GM19023 (cell line): ENCODE results near the gene OR6Q1.
"Not testable (repeated sequence)": the region's sequence is repeated elsewhere in the genome, so short reads cannot be mapped to it uniquely, and the experiment has no call there.

Source experiments
- ATAC-seq: cut with Tn5 transposase; IDR thresholded peaks from one replicate; pipeline ENCODE4 v1.9.1; 2021; ENCODE audit warnings: mild to moderate bottlenecking, moderate library complexity; ENCODE audit not compliant: unreplicated experiment

The OR6Q1 gene, protein sequence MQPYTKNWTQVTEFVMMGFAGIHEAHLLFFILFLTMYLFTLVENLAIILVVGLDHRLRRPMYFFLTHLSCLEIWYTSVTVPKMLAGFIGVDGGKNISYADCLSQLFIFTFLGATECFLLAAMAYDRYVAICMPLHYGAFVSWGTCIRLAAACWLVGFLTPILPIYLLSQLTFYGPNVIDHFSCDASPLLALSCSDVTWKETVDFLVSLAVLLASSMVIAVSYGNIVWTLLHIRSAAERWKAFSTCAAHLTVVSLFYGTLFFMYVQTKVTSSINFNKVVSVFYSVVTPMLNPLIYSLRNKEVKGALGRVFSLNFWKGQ

DNA sequence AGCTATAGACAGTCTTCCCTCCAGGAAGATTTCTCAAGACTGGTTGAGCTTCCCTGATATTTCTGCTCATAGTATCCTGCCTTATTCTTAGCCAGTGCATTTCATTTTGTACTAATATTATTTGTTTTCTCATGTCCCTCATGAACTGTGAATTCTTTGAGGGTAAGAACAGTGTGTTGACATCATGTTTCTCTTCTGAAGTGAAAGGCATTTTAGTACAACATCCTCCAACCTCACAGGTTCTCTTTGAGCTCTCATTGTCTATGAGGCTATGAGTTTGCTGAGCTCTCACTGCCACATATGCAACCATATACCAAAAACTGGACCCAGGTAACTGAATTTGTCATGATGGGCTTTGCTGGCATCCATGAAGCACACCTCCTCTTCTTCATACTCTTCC is at the start of gene OR6Q1:
OR6Q1 (plus strand) TSS at position 301 of the 400 bp plus-strand sequence; CDS start at position 301, 0 bp downstream.
- ATAC-seq: no peak

DNA sequence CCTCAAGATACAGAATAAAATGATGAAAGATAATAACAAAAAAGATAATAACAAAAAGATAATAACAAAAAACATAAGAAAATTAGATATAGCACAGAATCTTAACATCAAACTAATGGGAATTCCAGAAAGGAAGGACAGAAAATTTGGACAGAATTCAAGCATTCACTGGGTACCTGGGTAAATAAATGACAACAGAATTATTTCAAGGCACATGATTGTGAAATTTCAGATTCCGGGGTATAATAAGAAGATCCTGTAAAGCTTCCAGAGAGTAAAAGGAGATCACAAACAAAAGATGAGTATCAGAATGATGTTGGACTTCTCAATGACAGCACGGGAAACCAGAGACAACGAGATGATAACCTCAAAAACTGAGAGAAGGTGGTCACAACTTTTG is 49.2 kb upstream of the OR6Q1 start:
- ATAC-seq: no peak

DNA sequence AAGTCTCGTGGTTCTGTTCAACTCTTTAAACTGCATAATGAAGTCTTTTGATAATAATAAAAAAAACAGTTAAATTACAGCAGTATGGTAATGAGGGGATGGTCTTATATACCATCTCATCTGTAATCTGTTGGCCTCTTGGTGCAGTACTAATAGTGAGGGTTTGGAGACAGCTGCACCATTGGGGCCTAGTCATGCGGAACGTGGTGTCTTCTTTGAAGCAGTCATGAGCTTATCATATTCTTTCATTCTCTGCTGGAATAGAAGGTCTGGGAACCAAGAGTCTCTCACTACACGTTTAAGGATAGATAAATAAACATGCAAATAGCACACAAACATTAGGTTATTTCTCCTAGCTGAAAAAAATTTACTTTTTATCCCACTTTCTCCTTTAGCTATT is 48.0 kb upstream of the OR6Q1 start:
- no peak for ATAC-seq

DNA sequence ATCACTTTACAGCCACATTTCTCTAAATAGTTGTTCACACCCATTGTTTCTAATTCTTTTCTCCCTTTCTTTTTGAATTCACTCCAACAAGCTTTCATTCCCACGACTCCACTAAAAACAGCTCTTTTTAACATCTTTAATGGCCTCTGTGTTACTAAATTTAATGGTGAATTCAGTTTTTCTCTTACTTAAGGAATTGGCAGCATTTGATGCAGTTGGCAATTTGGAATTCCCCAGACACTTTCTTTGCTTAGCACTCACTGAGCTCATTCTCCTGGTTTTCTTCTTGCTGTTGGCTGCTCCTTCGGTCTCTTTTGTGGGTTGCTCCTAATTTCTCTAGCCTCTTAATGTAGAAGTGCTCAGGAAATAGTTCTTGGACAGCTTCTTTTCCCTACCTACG is 47.6 kb upstream of the OR6Q1 start:
- ATAC-seq: no peak

DNA sequence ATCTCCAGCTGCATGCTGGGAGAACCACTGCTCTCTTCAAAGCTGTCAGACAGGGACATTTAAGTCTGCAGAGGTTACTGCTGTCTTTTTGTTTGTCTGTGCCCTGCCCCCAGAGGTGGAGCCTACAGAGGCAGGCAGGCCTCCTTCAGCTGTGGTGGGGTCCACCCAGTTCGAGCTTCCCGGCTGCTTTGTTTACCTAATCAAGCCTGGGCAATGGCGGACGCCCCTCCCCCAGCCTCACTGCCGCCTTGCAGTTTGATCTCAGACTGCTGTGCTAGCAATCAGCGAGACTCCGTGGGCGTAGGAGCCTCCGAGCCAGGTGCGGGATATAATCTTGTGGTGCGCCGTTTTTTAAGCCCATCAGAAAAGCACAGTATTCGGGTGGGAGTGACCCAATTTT is 31.2 kb upstream of the OR6Q1 start:
- not testable (repeated sequence) for ATAC-seq

DNA sequence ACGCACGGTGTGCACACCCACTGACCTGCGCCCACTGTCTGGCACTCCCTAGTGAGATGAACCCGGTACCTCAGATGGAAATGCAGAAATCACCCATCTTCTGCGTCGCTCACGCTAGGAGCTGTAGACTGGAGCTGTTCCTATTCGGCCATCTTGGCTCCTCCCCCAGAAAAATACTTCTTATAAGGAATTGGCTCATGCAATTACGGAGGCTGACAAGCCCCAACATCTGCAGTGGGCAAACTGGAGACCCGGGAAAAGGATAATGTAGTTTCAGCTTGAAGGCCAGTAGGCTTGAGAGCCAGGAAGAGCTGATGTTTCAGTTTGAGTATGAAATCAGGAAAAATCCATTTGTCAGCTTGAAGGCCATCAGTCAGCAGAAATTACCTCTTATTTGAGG is 30.7 kb upstream of the OR6Q1 start:
- not testable (repeated sequence) for ATAC-seq

DNA sequence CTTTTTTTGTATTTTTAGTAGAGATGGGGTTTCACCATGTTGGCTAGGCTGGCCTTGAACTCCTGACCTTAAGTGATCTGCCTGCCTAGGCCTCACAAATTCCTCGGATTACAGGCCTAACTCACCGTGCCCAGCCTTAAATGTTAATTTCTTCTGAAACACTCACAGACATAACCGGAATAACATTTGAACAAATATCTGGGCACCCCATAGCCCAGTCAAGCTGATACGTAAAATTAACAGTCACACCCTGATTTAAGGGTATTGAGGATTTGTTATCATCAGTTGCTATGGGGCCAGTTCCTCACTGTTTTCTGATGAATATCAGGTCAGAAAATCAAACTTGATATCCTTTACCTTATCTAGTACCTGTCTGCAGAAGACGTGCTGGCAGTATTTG is 30.1 kb upstream of the OR6Q1 start:
- no peak for ATAC-seq

DNA sequence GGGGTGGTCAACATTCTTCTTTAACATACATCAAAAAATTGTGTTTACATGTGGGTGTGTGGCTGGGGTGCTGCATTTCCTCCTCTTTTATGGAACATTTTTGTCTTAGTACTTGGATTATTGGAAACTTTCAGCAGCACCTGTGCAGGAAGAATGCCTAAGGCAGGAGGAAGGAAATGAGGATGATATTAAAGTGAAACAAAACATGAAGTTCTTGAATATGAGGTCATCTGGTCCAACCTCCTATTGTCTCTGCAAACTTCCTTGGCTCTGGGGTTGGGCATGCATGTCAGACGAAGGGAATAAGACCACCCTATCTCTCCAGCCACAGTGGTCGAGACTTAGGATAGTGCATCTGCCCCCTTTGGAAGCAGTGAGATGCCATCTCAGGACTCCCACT is 27.7 kb upstream of the OR6Q1 start:
- ATAC-seq: no peak

DNA sequence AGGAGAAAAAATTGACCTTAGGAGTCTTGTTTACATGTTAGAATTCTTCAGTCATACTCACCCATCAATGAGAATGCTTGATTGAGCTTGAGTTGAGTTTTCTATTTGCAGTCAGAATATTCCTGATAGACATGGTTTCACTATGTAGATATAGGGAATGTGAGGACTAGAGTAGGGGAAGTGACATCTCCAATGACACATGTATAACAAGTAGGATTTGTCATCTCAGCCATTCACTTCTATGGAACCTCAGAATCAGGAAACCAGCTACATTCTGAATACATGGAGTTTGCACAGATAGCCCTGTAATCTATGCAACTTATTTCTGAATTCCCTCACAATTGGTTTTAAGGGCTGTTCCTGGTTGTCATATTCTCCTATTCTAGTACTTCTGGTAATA is 27.2 kb upstream of the OR6Q1 start:
- no peak for ATAC-seq

DNA sequence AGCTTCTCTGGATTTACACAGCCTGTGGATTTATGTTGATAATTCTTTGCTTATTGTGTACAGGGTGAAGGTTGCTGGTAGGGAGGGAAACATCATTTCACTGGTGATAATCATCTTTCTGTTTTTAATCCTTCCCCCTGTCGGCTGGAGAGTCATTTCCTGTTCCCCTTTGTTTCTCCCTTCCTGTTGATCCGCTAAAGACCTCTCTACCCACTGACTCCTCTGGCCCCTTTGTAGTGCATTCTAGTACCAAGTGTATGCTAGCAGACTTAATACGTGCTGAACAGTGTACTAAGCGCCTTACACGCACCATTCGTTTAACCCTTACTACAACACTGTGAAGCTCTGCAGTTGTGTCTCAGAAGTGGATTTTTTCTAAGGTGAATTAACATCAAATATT is 26.1 kb upstream of the OR6Q1 start:
- no peak for ATAC-seq

DNA sequence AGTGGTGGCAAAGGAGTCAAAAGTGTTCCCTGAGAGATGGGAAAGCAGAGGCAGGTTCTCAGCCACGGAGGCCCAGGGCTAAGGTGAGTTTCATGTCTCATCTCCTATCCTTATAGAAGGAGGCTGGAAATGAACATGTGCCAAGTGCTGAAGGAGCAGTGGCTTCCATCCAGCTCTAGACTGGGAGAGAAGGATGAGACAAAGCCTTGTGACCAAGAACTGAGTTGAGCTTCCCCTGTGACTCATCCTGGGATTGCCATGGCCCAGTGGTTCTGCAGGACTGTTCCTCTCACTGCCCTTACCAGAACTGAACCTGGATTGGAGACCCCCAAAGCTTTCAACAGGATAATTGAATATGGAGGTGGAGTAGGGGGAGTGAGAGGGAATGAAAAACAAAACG is 23.8 kb upstream of the OR6Q1 start:
- no peak for ATAC-seq

DNA sequence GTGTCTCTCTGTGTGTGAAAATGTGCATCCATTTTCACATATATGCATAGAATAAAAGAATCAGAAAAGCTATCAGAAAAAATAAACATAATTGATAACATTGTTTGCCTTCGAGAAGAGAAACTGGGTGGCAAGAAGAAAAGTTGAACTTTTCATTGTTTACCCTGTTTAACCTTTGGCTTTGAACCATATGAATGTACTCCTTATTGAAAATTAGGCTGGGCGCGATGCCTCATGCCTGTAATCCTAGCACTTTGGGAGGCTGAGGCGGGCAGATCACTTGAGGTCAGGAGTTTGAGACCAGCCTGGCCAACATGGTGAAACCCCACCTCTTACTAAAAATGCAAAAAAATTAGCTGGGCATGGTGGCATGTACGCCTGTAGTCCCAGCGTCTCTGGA is 19.0 kb upstream of the OR6Q1 start:
- ATAC-seq: no peak

DNA sequence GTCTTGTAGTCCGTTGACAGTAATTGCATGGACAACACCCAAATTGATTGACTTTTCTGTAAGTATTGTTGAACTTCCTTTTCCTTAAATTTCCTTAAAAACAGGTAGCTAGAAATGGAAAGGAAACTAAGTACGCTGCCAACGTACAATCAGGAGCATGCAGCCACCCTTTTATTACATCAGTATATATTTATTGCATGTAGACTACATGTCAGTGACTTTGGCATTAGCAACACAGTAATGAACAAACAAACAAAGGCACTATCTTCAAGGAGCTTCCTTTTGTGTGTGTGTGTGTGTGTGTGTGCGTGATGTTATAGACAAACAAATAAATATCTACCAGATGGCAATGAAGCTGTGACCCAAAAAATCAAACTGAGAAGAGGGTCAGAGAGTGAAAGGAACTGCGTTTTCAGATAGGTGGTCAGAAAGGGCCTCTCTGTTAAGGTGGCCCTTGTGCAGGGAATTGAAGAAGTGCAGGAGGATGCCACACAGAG is 7.3 kb upstream of the OR6Q1 start, which contains the start of gene OR9Q1:
OR9Q1 (plus strand) TSS at position 447 of the 497 bp plus-strand sequence. CDS start 155,564 bp downstream, outside the sequence.
- no peak for ATAC-seq

DNA sequence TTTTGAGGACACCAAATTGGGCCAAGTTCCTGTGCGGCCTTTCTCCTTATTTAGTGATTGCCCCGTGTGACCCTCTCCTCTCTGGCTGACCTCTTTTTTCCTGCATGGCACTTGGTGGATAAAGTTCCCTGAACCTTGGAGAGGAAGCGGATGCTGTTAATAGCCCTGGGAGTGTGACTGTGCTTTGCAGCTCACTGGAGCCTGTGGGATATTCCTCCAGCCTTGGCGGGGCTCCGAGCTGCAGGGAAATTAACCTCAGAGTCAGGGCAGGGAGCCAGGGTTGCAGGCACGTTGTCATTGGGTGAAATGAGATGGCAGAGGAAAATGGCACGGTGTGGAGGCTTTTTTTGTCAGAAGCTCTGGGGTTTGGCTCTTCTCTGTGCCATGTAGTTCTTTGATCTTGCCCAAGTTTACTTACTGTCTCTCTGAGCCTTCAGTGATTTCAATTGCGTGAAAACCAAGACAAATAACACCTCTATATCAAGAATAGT is 6.1 kb upstream of the OR6Q1 start:
- ATAC-seq: no peak

DNA sequence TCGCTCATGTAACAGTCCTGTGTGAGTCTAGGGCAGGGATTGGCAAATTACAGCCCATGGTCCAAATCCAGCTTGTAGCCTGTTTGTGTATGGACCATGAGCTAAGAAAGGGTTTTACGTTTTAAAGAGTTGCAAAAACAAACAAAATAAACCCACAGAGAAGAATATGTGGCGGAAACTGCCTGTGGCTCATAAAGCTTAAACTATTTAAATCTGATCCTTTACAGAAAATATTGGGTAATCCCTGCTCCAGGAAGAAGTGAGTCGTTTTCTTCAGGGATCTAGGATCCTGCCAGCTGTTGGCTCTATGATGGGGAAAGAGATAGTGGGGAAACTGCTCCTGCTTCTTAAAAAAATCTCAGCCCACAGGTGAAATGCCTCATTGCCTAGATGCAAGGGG is 3.4 kb upstream of the OR6Q1 start:
- ATAC-seq: no peak

DNA sequence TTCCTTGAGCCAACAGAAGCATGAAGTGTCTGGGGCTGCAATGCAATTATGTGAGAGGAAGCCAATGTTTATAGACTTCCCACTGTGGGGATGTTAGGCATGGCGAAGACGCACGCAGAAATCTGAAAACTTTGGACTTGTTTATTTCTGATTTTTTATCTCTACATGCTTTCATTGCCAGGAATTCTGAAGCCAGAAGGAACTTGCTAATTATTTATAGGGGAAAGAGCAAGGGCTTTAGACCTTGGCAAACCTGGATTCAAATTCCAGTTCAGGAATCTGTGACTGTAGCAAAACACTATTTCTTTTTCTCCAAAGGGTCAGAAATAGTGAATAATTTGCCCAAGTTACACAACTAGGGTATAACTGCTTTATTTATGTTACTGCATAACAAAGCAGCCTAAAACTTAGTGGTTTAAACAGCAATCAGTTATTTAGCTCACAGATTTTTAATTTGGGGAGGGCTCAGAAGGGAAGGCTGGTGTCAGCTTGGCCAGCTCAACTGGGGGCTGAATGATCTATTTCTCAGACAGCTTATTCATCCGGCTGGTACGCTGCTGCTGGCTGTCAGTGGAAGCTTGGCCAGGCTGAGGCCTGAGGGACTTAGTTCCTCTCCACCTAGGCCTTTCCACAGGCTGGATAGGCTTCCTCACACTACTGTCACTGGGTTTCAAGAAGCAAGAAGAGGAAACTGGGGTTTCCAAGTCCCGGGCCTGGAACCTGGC is 1.9 kb upstream of the OR6Q1 start:
- ATAC-seq: no peak

DNA sequence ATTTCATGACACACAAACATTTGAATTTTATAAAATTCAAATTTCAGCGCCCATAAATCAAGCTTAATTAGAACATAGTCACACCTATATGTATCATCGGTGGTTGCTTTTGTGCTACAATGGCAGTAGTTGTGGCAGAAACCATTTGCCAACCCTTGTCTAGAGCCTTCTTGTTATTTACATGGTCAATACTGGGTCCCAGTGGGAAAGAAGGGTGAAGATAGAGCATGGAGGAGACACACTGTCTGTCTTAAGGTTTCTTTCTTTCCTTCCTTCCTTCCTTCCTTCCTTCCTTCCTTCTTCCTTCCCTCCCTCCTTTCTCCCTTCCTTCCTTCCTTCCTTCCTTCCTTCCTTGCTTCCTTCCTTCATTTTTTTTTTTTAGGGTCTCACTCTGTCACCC is 3.7 kb downstream of the OR6Q1 start:
- no peak for ATAC-seq

DNA sequence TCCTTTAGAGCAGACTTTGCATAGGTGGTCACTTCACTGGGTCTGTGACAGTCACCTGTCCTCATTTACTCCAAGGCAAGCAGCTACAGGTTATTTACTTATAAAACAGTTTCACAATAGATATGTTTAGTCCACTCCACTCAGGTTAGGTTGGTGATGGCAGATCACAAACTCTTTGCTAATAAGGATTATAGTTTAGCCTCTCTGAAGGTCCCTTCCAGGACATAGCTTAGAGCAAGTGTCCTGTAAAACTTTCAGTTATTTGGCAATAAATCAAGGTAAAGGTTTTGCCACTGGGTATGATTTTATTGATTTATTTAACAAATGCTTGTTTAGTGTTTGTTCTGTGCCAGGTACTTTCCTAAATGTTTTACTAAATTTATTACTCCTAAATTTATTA is 8.8 kb downstream of the OR6Q1 start:
- no peak for ATAC-seq

DNA sequence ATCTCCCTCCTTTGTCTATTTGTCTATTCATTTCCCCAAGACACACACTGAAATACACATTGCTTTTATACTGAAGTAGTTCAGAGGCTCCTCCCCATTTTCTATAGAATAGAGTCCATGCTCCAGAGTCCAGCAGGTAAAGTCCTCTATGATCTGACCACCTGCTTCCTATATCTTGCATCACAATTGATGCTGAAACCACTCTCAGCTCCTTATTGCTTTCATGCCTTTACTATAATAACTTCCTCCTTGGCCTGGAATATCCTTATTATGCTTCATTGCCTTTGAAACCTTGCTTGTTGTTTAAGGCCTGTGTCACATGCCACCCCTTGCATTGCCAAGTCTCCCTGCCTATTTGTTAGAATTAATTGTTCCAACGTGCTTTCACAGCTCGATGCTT is 12.6 kb downstream of the OR6Q1 start:
- no peak for ATAC-seq

DNA sequence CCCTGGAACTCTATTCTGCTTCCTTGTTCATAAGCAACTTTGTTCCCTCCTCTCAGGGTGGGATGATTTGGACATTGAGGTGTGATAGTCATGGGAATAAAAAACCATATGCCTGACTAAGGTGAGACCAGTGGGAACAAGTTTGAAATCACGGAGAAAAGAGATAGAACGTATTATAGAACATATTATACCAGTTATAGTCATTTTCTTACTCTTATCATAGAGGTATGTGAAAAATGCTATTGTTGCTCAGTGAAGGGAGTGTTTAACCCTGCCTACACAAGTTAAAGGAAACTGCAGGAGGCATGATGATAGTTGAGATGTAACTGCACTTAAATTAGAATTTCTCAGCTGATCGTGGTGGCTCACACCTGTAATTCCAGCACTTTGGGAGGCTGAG is 15.5 kb downstream of the OR6Q1 start:
- ATAC-seq: no peak

DNA sequence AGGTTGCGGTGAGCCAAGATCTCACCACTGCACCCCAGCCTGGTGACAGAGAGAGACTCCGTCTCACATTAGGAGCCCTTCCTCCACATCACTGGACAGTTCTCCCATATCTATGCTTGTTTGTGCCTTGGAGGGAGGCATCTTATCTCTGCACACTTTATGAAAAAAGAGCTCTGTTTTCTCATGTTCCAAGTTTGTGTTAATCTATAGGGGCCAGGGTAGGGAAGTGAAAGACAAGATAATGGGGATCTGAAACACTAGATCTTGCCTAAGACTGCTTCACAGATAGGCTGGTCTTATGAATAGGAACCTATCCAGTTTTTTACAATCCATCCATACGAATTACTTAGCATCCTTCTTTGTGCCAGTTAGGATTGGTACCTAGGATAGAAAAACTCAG is 17.1 kb downstream of the OR6Q1 start:
- no peak for ATAC-seq

DNA sequence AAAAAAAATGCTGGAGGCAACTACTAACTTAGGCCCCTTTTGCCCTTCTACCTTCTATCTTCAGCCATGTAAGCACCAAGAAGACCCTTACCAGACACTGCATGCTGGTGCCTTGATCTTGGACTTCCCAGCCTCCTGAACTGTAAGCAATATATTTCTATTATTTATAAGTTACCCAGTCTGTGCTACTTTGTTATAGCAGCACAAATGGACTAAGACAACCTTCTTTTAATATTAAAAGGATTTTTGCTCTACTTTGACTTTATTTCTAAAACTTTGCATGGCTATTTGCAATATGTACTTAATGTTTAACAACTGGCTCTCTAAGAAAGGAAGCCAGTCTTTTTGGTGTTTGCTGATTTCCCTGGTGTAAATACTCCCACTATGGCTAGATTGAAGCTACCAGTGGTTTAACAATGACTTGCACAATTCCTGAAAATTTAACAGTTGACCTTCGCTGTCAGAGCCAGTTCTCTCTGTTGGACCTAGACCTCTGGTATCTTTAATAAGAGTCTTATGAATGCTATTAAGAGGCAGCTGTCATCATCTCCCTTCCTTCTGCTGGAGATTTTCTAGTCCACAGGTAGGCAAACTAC is 25.2 kb downstream of the OR6Q1 start:
- no peak for ATAC-seq
